OCI-LY3 (cell line): Measurements from ENCODE around the gene PBX2.

Experiments used
- CTCF ChIP-seq: fragments of 200-600, 300-600 bp; sonication (generic); IDR thresholded peaks from 2 replicates; pipeline ENCODE4 v1.5.1; 2014; ENCODE audit warnings: antibody characterized with exemption, low read length, low read depth
- EZH2phosphoT487 ChIP-seq: fragments of 200-600 bp; shearing (Covaris generic); IDR thresholded peaks from 2 replicates; pipeline ENCODE4 v1.6.1; 2018; ENCODE audit warnings: antibody characterized with exemption, mixed run types, low read depth

GRCh38 chr6:32198345-32198696 lies 8.3 kb upstream of the PBX2 start:
- no peak for TF ChIP-seq CTCF
- TF ChIP-seq EZH2phosphoT487: no peak
